GM21381 (cell line): ENCODE results near the gene PEA15.

Experiments used
- ATAC-seq: cut with Tn5 transposase; IDR thresholded peaks from one replicate; pipeline ENCODE4 v1.9.1; 2021; ENCODE audit warnings: mild to moderate bottlenecking, moderate library complexity; ENCODE audit not compliant: unreplicated experiment

PEA15 gene

GRCh38 chr1:160178731-160179130, 26.5 kb upstream of the PEA15 start:
- ATAC-seq, result no peak

GRCh38 chr1:160179336-160179735, 25.8 kb upstream of the PEA15 start:
- no peak for ATAC-seq

GRCh38 chr1:160186246-160186645, 18.9 kb upstream of the PEA15 start:
- ATAC-seq, result no peak

DNA sequence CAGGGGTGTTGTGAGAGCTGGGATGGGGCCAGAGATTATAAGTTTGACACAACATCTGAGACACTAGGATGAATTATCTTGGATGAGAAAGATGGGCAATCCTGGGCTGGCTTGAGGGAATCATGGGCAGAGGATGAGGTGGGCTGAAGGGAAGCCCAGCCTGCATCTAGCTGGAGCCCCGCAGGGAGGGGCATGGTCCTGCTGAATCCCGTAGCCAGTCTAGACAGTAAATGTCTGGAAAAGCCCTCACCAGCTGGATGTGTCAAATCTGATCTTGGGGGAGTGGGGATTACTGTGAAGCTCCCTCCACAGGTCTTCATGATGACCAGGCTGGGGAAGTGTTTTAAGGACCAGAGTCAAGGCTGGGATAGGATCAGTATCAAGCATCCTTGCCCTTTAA, 18.5 kb upstream of the PEA15 start:
- ATAC-seq, result no peak

DNA sequence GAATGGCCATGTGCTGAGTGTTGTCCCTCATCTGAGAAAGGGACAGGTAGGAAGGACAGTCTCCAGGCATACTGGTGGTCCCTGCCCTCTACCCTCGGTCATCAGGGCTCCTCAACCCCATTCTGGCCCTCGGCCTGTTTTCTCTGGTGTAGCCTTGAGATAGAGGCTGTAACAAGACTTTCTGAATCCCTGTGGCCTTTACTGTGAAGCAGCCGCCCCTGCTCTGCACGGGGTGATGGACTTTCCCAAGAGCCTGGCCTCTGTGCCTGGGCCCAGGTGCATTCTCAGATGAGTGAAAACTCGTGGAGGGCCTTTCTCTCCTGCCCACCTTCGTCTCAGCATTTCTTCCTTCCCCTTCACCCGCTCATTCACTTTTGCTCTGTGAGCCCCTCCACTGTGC, 17.8 kb upstream of the PEA15 start:
- no peak for ATAC-seq

- ATAC-seq, result no peak
Observed at GRCh38 chr1:160188341-160188740, 16.8 kb upstream of the PEA15 start.

- ATAC-seq, result no peak
Observed at GRCh38 chr1:160189649-160190625, 15.2 kb upstream of the PEA15 start, which contains the start of gene CASQ1. Gene CASQ1 (plus strand): TSS chr1:160190575. CDS start chr1:160190752, 177 bp downstream.

GRCh38 chr1:160191756-160192155, 13.4 kb upstream of the PEA15 start:
- no peak for ATAC-seq

DNA sequence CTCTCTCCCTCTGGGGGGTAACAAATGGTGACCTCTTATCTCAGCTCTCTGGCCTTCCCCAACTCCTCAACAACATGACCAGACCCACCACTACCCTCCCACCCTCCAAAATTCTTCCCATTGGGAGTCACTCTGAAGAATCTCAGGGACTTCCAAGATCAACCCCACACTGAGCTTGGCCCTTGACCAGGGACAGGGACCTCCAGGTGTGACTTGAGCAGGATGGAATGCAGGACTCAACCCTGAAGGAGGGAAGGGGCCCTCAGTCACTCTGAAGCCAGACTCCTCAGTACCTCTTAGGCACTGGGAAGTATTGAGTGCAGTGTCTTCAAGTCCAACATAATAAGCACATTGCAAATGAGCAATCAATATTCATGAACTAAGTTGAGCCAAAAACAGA, 12.9 kb upstream of the PEA15 start:
- no peak for ATAC-seq

- ATAC-seq, result peak; percentile 75
Observed at GRCh38 chr1:160193091-160193819, 11.9 kb upstream of the PEA15 start.

DNA sequence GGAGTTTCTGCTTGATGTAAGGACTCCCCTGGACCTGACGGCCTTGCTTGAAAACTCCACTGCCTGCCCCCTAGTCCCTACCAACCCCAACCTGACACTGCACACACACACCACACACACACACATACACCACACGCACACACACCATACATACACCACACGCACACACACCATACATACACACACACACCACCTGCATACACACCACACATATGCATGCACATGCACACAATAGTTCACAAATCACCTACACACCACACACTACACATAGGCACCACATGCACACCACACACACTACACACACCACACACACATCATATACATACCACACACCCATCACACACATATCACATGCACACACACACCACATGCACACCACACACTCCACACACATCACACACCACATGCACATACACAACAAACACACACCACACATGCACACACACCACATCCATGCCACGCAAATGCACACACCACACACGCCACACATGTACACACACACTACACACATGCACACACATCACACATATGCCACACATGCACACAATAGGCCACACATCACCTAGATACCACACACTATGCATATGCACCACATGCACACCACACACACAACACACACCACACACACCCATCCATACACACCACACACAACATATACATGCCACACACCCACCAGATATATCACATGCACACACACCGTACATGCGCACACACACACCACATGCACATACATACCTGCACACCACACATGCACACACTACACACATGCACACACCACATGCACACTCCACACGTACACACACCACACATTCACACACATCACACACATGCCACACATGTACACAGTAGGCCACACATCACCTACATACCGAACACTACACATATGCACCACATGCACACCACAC, 11.1 kb upstream of the PEA15 start:
- ATAC-seq, result no peak

GRCh38 chr1:160194737-160195059, 10.5 kb upstream of the PEA15 start:
- no peak for ATAC-seq

DNA sequence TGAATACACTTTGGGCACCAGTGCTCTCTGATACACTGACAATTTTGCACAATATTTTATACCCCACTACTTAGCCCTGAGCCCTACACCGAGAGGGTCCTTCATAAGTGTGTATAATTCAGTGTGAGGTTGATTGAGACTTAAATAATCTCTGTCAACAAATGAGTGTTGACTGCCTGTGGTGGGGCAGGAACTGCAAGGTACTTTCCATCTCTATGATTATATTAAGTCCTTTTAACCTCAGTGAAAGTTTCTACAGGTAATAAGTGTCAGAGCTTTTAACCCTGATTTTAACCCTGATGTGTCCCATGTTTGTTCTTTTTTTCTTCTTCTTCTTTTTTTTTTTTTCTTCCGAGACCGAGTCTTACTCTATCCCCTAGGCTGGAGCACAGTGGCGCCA, 9.0 kb upstream of the PEA15 start:
- ATAC-seq, result no peak

DNA sequence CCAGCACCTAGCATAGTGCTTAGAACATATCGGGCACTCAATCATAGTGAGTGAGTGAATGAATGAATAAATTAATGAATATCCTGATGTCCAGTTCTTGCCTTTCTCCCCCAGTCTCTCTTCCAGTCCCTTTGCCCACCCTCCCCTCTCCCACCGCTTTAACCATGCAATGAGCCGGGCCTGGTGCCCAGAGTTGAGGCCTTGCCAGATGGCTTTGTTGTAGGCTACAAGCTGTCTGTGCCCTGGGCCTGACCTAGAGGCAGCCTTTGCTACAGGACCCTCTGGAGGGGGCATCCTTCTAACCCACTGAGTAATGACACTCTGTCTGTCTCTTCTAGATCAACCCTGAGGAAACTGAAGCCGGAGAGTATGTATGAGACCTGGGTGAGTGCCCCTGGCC, 8.0 kb upstream of the PEA15 start:
- ATAC-seq, result no peak

GRCh38 chr1:160200786-160201185, 4.4 kb upstream of the PEA15 start:
- no peak for ATAC-seq

DNA sequence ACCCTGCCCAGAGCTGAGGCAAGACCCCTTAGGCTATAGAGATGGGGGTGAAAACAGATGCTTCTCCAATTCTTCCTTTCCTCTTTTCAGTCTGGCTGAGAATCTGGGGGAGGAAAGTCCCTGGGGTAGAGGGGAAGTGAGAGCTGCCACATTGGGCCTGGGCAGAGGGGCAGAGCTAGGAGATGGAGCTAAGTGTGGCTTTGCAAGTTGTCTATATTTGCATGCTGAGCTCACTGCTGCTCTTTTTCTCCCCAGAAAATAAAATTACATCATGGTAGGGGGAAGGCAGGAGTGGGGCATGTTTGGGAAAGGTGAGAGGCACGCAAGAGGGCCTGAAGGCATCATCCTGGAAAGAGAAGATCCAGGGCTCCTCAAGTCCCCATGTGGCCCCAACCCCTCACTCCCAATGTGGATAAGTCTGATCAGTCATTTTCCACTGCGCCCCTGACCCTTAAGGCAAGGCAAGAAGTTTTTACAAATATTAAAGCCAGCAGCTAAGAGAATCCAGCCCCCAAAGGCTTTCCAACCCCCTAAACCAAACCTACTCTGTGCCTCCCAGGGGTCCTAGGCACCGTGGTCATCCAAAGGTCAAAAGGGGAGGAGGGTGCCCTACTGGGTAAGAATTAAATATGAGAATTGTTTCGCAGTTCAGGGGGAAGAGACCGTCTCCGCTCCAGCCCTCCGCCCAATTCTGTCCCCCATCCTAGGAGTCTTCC, 500 bp upstream of the PEA15 start:
- peak; percentile 61 for ATAC-seq

GRCh38 chr1:160206036-160206389, 829 bp downstream of the PEA15 start:
- no peak for ATAC-seq

DNA sequence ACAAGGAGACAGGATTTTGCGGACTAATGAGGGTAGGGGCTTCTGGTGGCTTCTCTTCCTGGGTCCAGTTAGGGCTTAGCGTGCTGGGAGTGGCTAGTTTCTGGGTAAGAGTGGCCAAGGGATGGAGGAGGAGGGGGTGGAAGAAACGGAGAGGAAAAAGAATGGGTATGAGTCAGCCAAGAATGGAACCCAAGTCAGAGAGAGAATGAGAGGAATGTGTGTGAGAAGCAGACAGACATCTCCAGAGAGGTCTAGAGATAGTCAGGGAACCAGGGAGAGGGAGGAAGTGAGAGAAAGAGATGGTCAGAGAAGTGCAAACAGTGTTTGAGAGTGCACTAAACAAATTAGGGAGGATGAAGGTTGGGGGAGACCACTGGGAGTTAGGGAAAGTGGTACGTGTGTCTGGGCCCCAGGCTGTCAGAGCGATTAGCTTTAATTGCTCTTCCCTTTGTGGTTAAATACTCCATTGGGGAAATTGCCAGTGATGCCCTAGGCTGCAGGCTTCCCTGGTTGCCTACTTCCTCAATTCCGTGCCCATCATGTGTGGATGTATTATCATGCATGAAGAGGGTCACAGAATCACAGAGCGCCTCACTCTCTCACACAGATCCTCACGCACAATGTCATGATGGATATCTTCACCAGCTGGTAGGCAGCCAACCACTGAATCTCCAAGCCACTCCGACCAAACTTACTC, 1.4 kb downstream of the PEA15 start:
- ATAC-seq, result no peak

- ATAC-seq, result no peak
Observed at GRCh38 chr1:160207118-160207650, 2.0 kb downstream of the PEA15 start.
